ENCODE measurements around the gene DDA1. TPM values are rescaled to one million over a fixed set of nuclear protein-coding genes. Genes with fewer than 3 reads are reported as not detected.

Gene DDA1
- total RNA-seq, 4 donors from 2014 or later, result 4.6 to 23.5 (median 9.5) TPM

GRCh38 chr19:17293605-17294004 lies 15.8 kb upstream of the DDA1 start:
- TF ChIP-seq CTCF (IDR thresholded peaks at IDR 0.05; ENCODE audit: low read depth), result no peak

GRCh38 chr19:17294051-17294891 lies 15.1 kb upstream of the DDA1 start:
- no peak for TF ChIP-seq CTCF (IDR thresholded peaks at IDR 0.05; ENCODE audit: low read depth)

GRCh38 chr19:17296273-17296672 lies 13.1 kb upstream of the DDA1 start:
- TF ChIP-seq CTCF (IDR thresholded peaks at IDR 0.05; ENCODE audit: low read depth), result no peak

GRCh38 chr19:17296976-17297375 lies 12.4 kb upstream of the DDA1 start:
- no peak for TF ChIP-seq CTCF (IDR thresholded peaks at IDR 0.05; ENCODE audit: low read depth)

GRCh38 chr19:17300992-17301619 lies 8.3 kb upstream of the DDA1 start:
- TF ChIP-seq CTCF (IDR thresholded peaks at IDR 0.05; ENCODE audit: low read depth), result no peak

GRCh38 chr19:17302391-17303166 lies 6.8 kb upstream of the DDA1 start:
- TF ChIP-seq CTCF (IDR thresholded peaks at IDR 0.05; ENCODE audit: low read depth), result no peak

All from subcutaneous adipose tissue (tissue), 4 donors.